Liver (tissue), 9 donors: ENCODE data around the gene CCR6. TPM values are rescaled to one million over a fixed set of nuclear protein-coding genes. Genes with fewer than 3 reads are reported as not detected.

Experiments used
- DNase-seq: peaks from one replicate; pipeline ENCODE4 v3.0.0-alpha.2; 2017; ENCODE audit warnings: low spot score
- H3K27ac ChIP-seq, 2 donors: one replicate each; pipeline ENCODE4 v1.7.0; 2013; ENCODE audit warnings: inconsistent platforms in 2 of 2, low read length in 2 of 2, control low read depth in 1 of 2, low read depth in 1 of 2, mild to moderate bottlenecking in 1 of 2
- H3K27me3 ChIP-seq, 4 donors: one replicate each; pipeline versions ENCODE4 v1.6.1 to v1.7.0; 2013; ENCODE audit warnings: low read length in 3 of 4, inconsistent platforms in 1 of 4, mild to moderate bottlenecking in 1 of 4, moderate library complexity in 1 of 4; ENCODE audit not compliant: control insufficient read depth in 4 of 4, insufficient read depth in 4 of 4
- H3K36me3 ChIP-seq, 4 donors: one replicate each; pipeline versions ENCODE4 v1.6.1 to v1.7.0; 2013; ENCODE audit warnings: low read length in 3 of 4, mild to moderate bottlenecking in 3 of 4, low read depth in 1 of 4, moderate library complexity in 1 of 4; ENCODE audit not compliant: control insufficient read depth in 4 of 4, insufficient read depth in 3 of 4
- H3K4me1 ChIP-seq, 4 donors: one replicate each; pipeline versions ENCODE4 v1.6.1 to v1.7.0; 2013; ENCODE audit warnings: low read length in 3 of 4, mild to moderate bottlenecking in 3 of 4, moderate library complexity in 1 of 4; ENCODE audit not compliant: control insufficient read depth in 4 of 4, insufficient read depth in 4 of 4
- H3K4me3 ChIP-seq, 3 donors: one replicate each; pipeline versions ENCODE4 v1.6.1 to v1.7.0; 2013; ENCODE audit warnings: low read length in 3 of 3, control low read depth in 1 of 3, low read depth in 1 of 3, mild to moderate bottlenecking in 1 of 3
- H3K9ac ChIP-seq, 2 donors: one replicate each; pipeline ENCODE4 v1.7.0; 2013; ENCODE audit warnings: low read length in 2 of 2, mild to moderate bottlenecking in 2 of 2, moderate library complexity in 2 of 2, control low read depth in 1 of 2, low read depth in 1 of 2
- H3K9me3 ChIP-seq, 4 donors: one replicate each; pipeline versions ENCODE4 v1.6.1 to v1.7.0; 2013; ENCODE audit warnings: low read length in 3 of 4; ENCODE audit not compliant: control insufficient read depth in 4 of 4
- ATF3 ChIP-seq: IDR thresholded peaks from 2 replicates; pipeline ENCODE4 v1.6.1; 2016; ENCODE audit warnings: antibody characterized with exemption
- CTCF ChIP-seq: fragments of 150-350 bp; IDR thresholded peaks from 2 replicates; pipeline ENCODE4 v1.5.1; 2017; ENCODE audit warnings: improper control_type of control experiment, low read depth, low read length; ENCODE audit not compliant: missing input control
- EGR1 ChIP-seq, 2 donors: IDR thresholded peaks; 2 replicates each; pipeline ENCODE4 v1.6.1; 2016 to 2018; ENCODE audit warnings: antibody characterized with exemption in 2 of 2, low read depth in 2 of 2
- FOXA1 ChIP-seq: IDR thresholded peaks from 2 replicates; pipeline ENCODE4 v1.6.1; 2016; ENCODE audit warnings: antibody characterized with exemption
- FOXA2 ChIP-seq: IDR thresholded peaks from 2 replicates; pipeline ENCODE4 v1.6.1; 2016; ENCODE audit warnings: antibody characterized with exemption
- HNF4A ChIP-seq, 2 donors: conservative IDR thresholded peaks; 2 replicates each; pipeline ENCODE4 v1.6.1; 2016; ENCODE audit warnings: antibody characterized with exemption in 2 of 2, mild to moderate bottlenecking in 2 of 2
- HNF4G ChIP-seq: IDR thresholded peaks from 2 replicates; pipeline ENCODE4 v1.6.1; 2016; ENCODE audit warnings: antibody characterized with exemption
- JUND ChIP-seq, 2 donors: IDR thresholded peaks; 2 replicates each; pipeline ENCODE4 v1.6.1; 2016; ENCODE audit warnings: antibody characterized with exemption in 2 of 2
- MAX ChIP-seq: IDR thresholded peaks from 2 replicates; pipeline ENCODE4 v1.6.1; 2016; ENCODE audit warnings: antibody characterized with exemption
- NR2F2 ChIP-seq: IDR thresholded peaks from 2 replicates; pipeline ENCODE4 v1.6.1; 2016; ENCODE audit warnings: antibody characterized with exemption
- RAD21 ChIP-seq, 2 donors: IDR thresholded peaks; 2 replicates each; pipeline ENCODE4 v1.6.1; 2016; ENCODE audit warnings: antibody characterized with exemption in 2 of 2, mild to moderate bottlenecking in 2 of 2
- REST ChIP-seq: IDR thresholded peaks from 2 replicates; pipeline ENCODE4 v1.6.1; 2016; ENCODE audit warnings: antibody characterized with exemption, mild to moderate bottlenecking
- RXRA ChIP-seq, 2 donors: IDR thresholded peaks; 2 replicates each; pipeline ENCODE4 v1.6.1; 2017 to 2018; ENCODE audit warnings: antibody characterized with exemption in 2 of 2, mild to moderate bottlenecking in 1 of 2
- SP1 ChIP-seq: IDR thresholded peaks from 2 replicates; pipeline ENCODE4 v1.6.1; 2018; ENCODE audit warnings: antibody characterized with exemption, mild to moderate bottlenecking
- TAF1 ChIP-seq: conservative IDR thresholded peaks from 2 replicates; pipeline ENCODE4 v1.6.1; 2016; ENCODE audit warnings: antibody characterized with exemption, mild to moderate bottlenecking
- YY1 ChIP-seq: IDR thresholded peaks from 2 replicates; pipeline ENCODE4 v1.6.1; 2016; ENCODE audit warnings: antibody characterized with exemption, mild to moderate bottlenecking
- ZBTB33 ChIP-seq: IDR thresholded peaks from 2 replicates; pipeline ENCODE4 v1.6.1; 2016; ENCODE audit warnings: antibody characterized with exemption
- WGBS: extraction: QIAGEN DNeasy Blood & Tissue Kit; methylation state at CpG from one replicate; pipeline ENCODE4 v1.1.7; 2013; 5-methylcytosine and 5-hydroxymethylcytosine counted together
- polyA plus RNA-seq, 2 donors: library from polyadenylated mRNA; stranded (reverse) in 1 of 2; unstranded in 1 of 2; fragments of 200-250 nt in 1 of 2; fragments of >200 nt in 1 of 2; fragmentation: Nextera tagmentation in 1 of 2; extraction: Ambion mirVana in 1 of 2; gene quantifications; one replicate each; pipeline versions ENCODE4 v1.2.1 to v1.2.3, GENCODE V29; 2013 to 2015
- total RNA-seq, 2 donors: library from RNA; depleted of rRNA; stranded (reverse); fragments of >200 nt; gene quantifications; one replicate each; pipeline ENCODE4 v1.2.3, GENCODE V29; 2014
- donor health status: healthy.
- donor health status: healthy.
- donor health status: healthy.
- donor health status: healthy.
- donor health status: healthy.

The CCR6 gene
- total and polyA plus RNA-seq, 4 donors: 0.02 to 8.4 TPM; not detected in 2

GRCh38 chr6:167119670-167120582, 3.0 kb upstream of the CCR6 start (continued):
- TF ChIP-seq REST (no peak), SP1 (no peak), FOXA2 (no peak), RXRA (IDR thresholded peaks at IDR 0.05) (no peak), RAD21 (IDR thresholded peaks at IDR 0.05) (no peak), ATF3 (no peak), FOXA1 (no peak), HNF4A (conservative IDR thresholded peaks at IDR 0.05) (no peak), MAX (no peak), YY1 (no peak)

GRCh38 chr6:167120583-167120903, 2.4 kb upstream of the CCR6 start:
- 82% methylated on average over 1 of the region's 1 CpG for WGBS
- Histone ChIP-seq H3K9me3 (no peaks in the 10 kb centered on the region), H3K4me1 (peaks cover 0 to 7% (median 0%) of the 10 kb centered on the region in 4 donors), H3K9ac (no peak overlapping the region), H3K36me3 (no peaks in the 10 kb centered on the region), H3K27ac (no peak overlapping the region), H3K4me3 (no peak overlapping the region), H3K27me3 (no peaks in the 10 kb centered on the region)
- DNase-seq: no peak
- TF ChIP-seq RXRA (IDR thresholded peaks at IDR 0.05) (no peak), FOXA2 (no peak), FOXA1 (no peak), ZBTB33 (no peak), RAD21 (IDR thresholded peaks at IDR 0.05) (no peak)

GRCh38 chr6:167121335-167121841, 1.5 kb upstream of the CCR6 start:
- WGBS: 92% methylated on average over 8 of the region's 8 CpGs
- no peak for DNase-seq
- no peak overlapping the region for H3K4me3 ChIP-seq
- TF ChIP-seq FOXA1: no peak
- TF ChIP-seq NR2F2: no peak
- no peak for TF ChIP-seq JUND (IDR thresholded peaks at IDR 0.05)
- no peak for TF ChIP-seq FOXA2
- no peak for TF ChIP-seq CTCF
- no peak for TF ChIP-seq MAX
- TF ChIP-seq TAF1: no peak
- TF ChIP-seq HNF4G: no peak
- no peak for TF ChIP-seq REST
- no peak for TF ChIP-seq RAD21 (IDR thresholded peaks at IDR 0.05)
- TF ChIP-seq HNF4A (conservative IDR thresholded peaks at IDR 0.05): no peak
- TF ChIP-seq EGR1 (IDR thresholded peaks at IDR 0.05; ENCODE audit: low read depth in 2 of 2): no peak
- H3K4me1 ChIP-seq: peaks cover 0 to 7% (median 0%) of the 10 kb centered on the region in 4 donors
- no peaks in the 10 kb centered on the region for H3K36me3 ChIP-seq
- H3K9ac ChIP-seq: no peak overlapping the region
- no peak overlapping the region for H3K27ac ChIP-seq
- H3K27me3 ChIP-seq: no peaks in the 10 kb centered on the region
- H3K9me3 ChIP-seq: no peaks in the 10 kb centered on the region
